ENCODE measurements around the gene SHROOM4. TPM values are rescaled to one million over a fixed set of nuclear protein-coding genes. Genes with fewer than 3 reads are reported as not detected.

SHROOM4 gene
- total RNA-seq, 1 experiment from 2014 or later = 2.1 TPM

DNA sequence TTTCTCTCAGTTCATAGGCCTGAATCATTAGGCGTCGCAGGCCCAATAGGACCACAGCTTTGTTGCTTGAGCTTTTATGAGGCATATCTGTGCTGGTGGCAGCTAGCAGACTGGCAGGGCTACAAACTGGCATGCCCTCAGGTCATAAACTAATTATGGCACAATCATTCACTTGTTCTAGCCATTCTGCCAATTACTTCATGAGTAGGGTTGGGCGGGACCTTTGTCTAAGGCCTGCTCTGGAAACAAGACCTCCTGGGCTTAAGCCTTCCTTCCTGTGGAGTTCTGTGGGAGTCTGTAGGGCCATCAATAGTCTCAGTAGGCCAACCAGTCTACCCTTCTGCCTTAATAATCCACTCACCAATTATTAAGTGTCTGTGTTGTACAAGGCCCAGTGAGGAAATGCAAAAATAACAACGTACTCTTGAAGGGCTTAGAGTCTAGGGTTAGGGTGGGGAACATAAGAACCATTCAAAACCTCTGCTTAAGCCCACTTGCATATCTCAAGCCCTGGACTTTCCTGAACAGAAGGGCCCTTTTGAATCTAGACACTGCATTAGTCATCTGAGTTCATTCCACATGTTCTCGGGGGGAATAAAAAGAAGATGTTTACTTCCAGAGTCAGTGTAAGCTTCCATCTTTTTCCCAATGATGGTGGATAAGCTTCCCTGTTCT lies 44.5 kb downstream of the SHROOM4 start:
- no peaks in the 10 kb centered on the region for H3K27me3 Mint-ChIP-seq (ENCODE audit: low read depth)
- Histone ChIP-seq H2BK12ac (ENCODE audit: insufficient read length, low read depth, low read length) (no peak overlapping the region), H2BK5ac (ENCODE audit: insufficient read length, low read length) (no peak overlapping the region), H4K5ac (ENCODE audit: insufficient read length, low read depth, low read length) (no peak overlapping the region), H3T11ph (ENCODE audit: low read length) (no peak overlapping the region), H3K27ac (ENCODE audit: insufficient read length, low read depth, low read length) (no peak overlapping the region), H3K79me1 (ENCODE audit: insufficient read depth, low read depth, low read length, poor library complexity, severe bottlenecking) (no peaks in the 10 kb centered on the region), H3K4me2 (ENCODE audit: insufficient read depth, insufficient read length, low read length) (no peak overlapping the region), H3K23me2 (ENCODE audit: insufficient read length, low read depth, low read length, poor library complexity, severe bottlenecking) (no peaks in the 10 kb centered on the region), H2BK20ac (ENCODE audit: low read depth, low read length, poor library complexity, severe bottlenecking) (no peak overlapping the region), H3K56ac (ENCODE audit: insufficient read length, low read depth, low read length) (no peak overlapping the region), H3K27me3 (ENCODE audit: insufficient read depth, low read length) (no peaks in the 10 kb centered on the region), H2AFZ (ENCODE audit: low read length) (no peak overlapping the region), H3K23ac (ENCODE audit: insufficient read length, low read depth, low read length) (no peak overlapping the region), H3K18ac (ENCODE audit: insufficient read length, low read depth, low read length) (no peak overlapping the region), H3K79me2 (ENCODE audit: insufficient read depth, low read length) (no peaks in the 10 kb centered on the region), H4K20me1 (ENCODE audit: control insufficient read depth, insufficient read depth, insufficient read length) (no peaks in the 10 kb centered on the region), H3K14ac (ENCODE audit: insufficient read depth, low read length) (no peak overlapping the region), H3K9ac (ENCODE audit: extremely low read depth, insufficient read length, low read length) (no peak overlapping the region), H3K9me3 (ENCODE audit: control insufficient read depth, low read depth, low read length) (no peaks in the 10 kb centered on the region), H4K8ac (replicated peaks; ENCODE audit: insufficient read length, low read depth, low read length) (no peak overlapping the region), H3K4me1 (ENCODE audit: insufficient read depth, low read length) (peaks cover 4% of the 10 kb centered on the region; the same call in 1 of the 2 replicates), H2BK120ac (ENCODE audit: low read depth, low read length, poor library complexity, severe bottlenecking) (no peak overlapping the region), H2BK15ac (ENCODE audit: low read depth, low read length) (no peak overlapping the region), H3K4ac (ENCODE audit: low read depth, low read length) (no peak overlapping the region), H4K91ac (ENCODE audit: insufficient read length, low read depth, low read length) (no peak overlapping the region), H2AK5ac (ENCODE audit: insufficient read length, low read length) (no peak overlapping the region)
- H3K9me3 Mint-ChIP-seq = peaks cover 48 to 53% of the 10 kb centered on the region in 2 experiments
- H3K36me3 Mint-ChIP-seq (ENCODE audit: insufficient read depth in 1 of 3, low read depth in 3 of 3) = no peaks in the 10 kb centered on the region
- H3K4me1 Mint-ChIP-seq = peaks cover 11 to 13% of the 10 kb centered on the region in 2 experiments; a peak in 3 of 4 replicates
- DNase-seq = no peak
- H3K4me3 Mint-ChIP-seq = no peak overlapping the region
- no peak overlapping the region for H3K27ac Mint-ChIP-seq
- TF ChIP-seq, protein P1, sequence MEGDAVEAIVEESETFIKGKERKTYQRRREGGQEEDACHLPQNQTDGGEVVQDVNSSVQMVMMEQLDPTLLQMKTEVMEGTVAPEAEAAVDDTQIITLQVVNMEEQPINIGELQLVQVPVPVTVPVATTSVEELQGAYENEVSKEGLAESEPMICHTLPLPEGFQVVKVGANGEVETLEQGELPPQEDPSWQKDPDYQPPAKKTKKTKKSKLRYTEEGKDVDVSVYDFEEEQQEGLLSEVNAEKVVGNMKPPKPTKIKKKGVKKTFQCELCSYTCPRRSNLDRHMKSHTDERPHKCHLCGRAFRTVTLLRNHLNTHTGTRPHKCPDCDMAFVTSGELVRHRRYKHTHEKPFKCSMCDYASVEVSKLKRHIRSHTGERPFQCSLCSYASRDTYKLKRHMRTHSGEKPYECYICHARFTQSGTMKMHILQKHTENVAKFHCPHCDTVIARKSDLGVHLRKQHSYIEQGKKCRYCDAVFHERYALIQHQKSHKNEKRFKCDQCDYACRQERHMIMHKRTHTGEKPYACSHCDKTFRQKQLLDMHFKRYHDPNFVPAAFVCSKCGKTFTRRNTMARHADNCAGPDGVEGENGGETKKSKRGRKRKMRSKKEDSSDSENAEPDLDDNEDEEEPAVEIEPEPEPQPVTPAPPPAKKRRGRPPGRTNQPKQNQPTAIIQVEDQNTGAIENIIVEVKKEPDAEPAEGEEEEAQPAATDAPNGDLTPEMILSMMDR (conservative IDR thresholded peaks at IDR 0.05) = no peak
- no CpG with 5 or more reads among the region's 5 CpGs for WGBS (ENCODE audit: extremely low coverage, insufficient read length, low lambda C conversion rate)
